SJSA1 (cell line): ENCODE measurements around the gene CPT1B. TPM values are rescaled to one million over a fixed set of nuclear protein-coding genes. Genes with fewer than 3 reads are reported as not detected.

Experiments
- DNase-seq, 2 experiments: peaks; one replicate each; pipeline ENCODE4 v3.0.0-alpha.2; 2015 to 2020; ENCODE audit warnings: low spot score in 2 of 2, low read depth in 1 of 2
- H3K27ac ChIP-seq: fragments of 250-450 bp; sonication (Bioruptor Pico); 2 replicates; pipeline ENCODE4 v1.5.1; 2020; ENCODE audit warnings: mild to moderate bottlenecking, moderate library complexity
- H3K27me3 ChIP-seq: fragments of 250-450 bp; sonication (Bioruptor Pico); replicated peaks from 2 replicates; pipeline ENCODE4 v1.5.1; 2020; ENCODE audit warnings: mild to moderate bottlenecking, moderate library complexity
- H3K36me3 ChIP-seq: fragments of 250-450 bp; sonication (Bioruptor Pico); 2 replicates; pipeline ENCODE4 v1.5.1; 2020; ENCODE audit warnings: mild to moderate bottlenecking
- H3K4me1 ChIP-seq: fragments of 250-450 bp; sonication (Bioruptor Pico); replicated peaks from 2 replicates; pipeline ENCODE4 v1.6.1; 2021; ENCODE audit warnings: mild to moderate bottlenecking
- H3K4me3 ChIP-seq: fragments of 250-450 bp; sonication (Bioruptor Pico); 2 replicates; pipeline ENCODE4 v1.5.1; 2020; ENCODE audit warnings: mild to moderate bottlenecking
- H3K9me3 ChIP-seq: fragments of 250-450 bp; sonication (Bioruptor Pico); replicated peaks from 2 replicates; pipeline ENCODE4 v1.5.1; 2020; ENCODE audit warnings: mild to moderate bottlenecking
- total RNA-seq: library from RNA; depleted of rRNA; stranded (reverse); fragments of >200 nt; shearing (Covaris generic); gene quantifications from 2 replicates; pipeline ENCODE4 v1.2.3, GENCODE V29; 2014

Gene CPT1B
- total RNA-seq, 1 experiment from 2014 or later = 1.7 TPM

GRCh38 chr22:50562523-50563412 lies 15.5 kb downstream of the CPT1B start, which contains the start of gene SYCE3:
SYCE3 (minus strand) TSS chr22:50562919; CDS start chr22:50556405, 6,514 bp downstream.
- peak; percentile 96 to 97 for DNase-seq

GRCh38 chr22:50561401-50562358 lies 16.5 kb downstream of the CPT1B start:
- DNase-seq = no peak
- H3K4me3 ChIP-seq = no peak overlapping the region
- no peaks in the 10 kb centered on the region for H3K9me3 ChIP-seq
- no peaks in the 10 kb centered on the region for H3K36me3 ChIP-seq
- peaks cover 7% of the 10 kb centered on the region for H3K4me1 ChIP-seq
- no peaks in the 10 kb centered on the region for H3K27me3 ChIP-seq
- no peak overlapping the region for H3K27ac ChIP-seq

More at GRCh38 chr22:50562523-50563412, 15.5 kb downstream of the CPT1B start, which contains the start of gene SYCE3:
- Histone ChIP-seq H3K4me3 (peak within 1 kb of the TSS; percentile 42), H3K4me1 (peaks cover 7% of the 10 kb centered on the region), H3K9me3 (no peaks in the 10 kb centered on the region), H3K36me3 (no peaks in the 10 kb centered on the region), H3K27me3 (no peaks in the 10 kb centered on the region), H3K27ac (no peak within 1 kb of the TSS)

GRCh38 chr22:50560034-50560433 lies 18.2 kb downstream of the CPT1B start:
- no peaks in the 10 kb centered on the region for H3K9me3 ChIP-seq
- peaks cover 7% of the 10 kb centered on the region for H3K4me1 ChIP-seq
- no peak for DNase-seq
- H3K36me3 ChIP-seq = no peaks in the 10 kb centered on the region
- H3K27ac ChIP-seq = no peak overlapping the region
- no peak overlapping the region for H3K4me3 ChIP-seq
- H3K27me3 ChIP-seq = no peaks in the 10 kb centered on the region

GRCh38 chr22:50556703-50557102 lies 21.5 kb downstream of the CPT1B start:
- no peaks in the 10 kb centered on the region for H3K36me3 ChIP-seq
- H3K4me3 ChIP-seq = no peak overlapping the region
- no peak overlapping the region for H3K27ac ChIP-seq

GRCh38 chr22:50553310-50553709 lies 24.9 kb downstream of the CPT1B start:
- H3K27ac ChIP-seq = no peak overlapping the region
- no peaks in the 10 kb centered on the region for H3K4me1 ChIP-seq
- no peaks in the 10 kb centered on the region for H3K36me3 ChIP-seq
- H3K9me3 ChIP-seq = no peaks in the 10 kb centered on the region
- DNase-seq = no peak
- H3K4me3 ChIP-seq = no peak overlapping the region
- H3K27me3 ChIP-seq = no peaks in the 10 kb centered on the region

More at GRCh38 chr22:50556703-50557102, 21.5 kb downstream of the CPT1B start:
- no peak for DNase-seq
- H3K4me1 ChIP-seq = no peaks in the 10 kb centered on the region
- no peaks in the 10 kb centered on the region for H3K9me3 ChIP-seq
- no peaks in the 10 kb centered on the region for H3K27me3 ChIP-seq

GRCh38 chr22:50551160-50551752 lies 27.0 kb downstream of the CPT1B start:
- Histone ChIP-seq H3K36me3 (no peaks in the 10 kb centered on the region), H3K27me3 (no peaks in the 10 kb centered on the region), H3K4me3 (no peak overlapping the region), H3K9me3 (no peaks in the 10 kb centered on the region), H3K27ac (no peak overlapping the region), H3K4me1 (no peaks in the 10 kb centered on the region)
- DNase-seq = no peak

- DNase-seq = no peak
- Histone ChIP-seq H3K27ac (no peak overlapping the region), H3K9me3 (no peaks in the 10 kb centered on the region), H3K4me1 (no peaks in the 10 kb centered on the region), H3K36me3 (no peaks in the 10 kb centered on the region), H3K27me3 (no peaks in the 10 kb centered on the region), H3K4me3 (no peak overlapping the region)
Observed at GRCh38 chr22:50550395-50550794, 27.8 kb downstream of the CPT1B start.

- Histone ChIP-seq H3K9me3 (no peaks in the 10 kb centered on the region), H3K27ac (no peak overlapping the region), H3K4me1 (no peaks in the 10 kb centered on the region), H3K36me3 (no peaks in the 10 kb centered on the region), H3K4me3 (no peak overlapping the region), H3K27me3 (no peaks in the 10 kb centered on the region)
- DNase-seq = no peak
Observed at GRCh38 chr22:50548921-50549790, 29.1 kb downstream of the CPT1B start.

- Histone ChIP-seq H3K36me3 (no peaks in the 10 kb centered on the region), H3K27ac (no peak overlapping the region), H3K27me3 (no peaks in the 10 kb centered on the region), H3K4me3 (no peak overlapping the region), H3K4me1 (no peaks in the 10 kb centered on the region), H3K9me3 (no peaks in the 10 kb centered on the region)
- no peak for DNase-seq
Observed at GRCh38 chr22:50548040-50548920, 29.9 kb downstream of the CPT1B start.

- Histone ChIP-seq H3K4me3 (no peak overlapping the region), H3K27me3 (no peaks in the 10 kb centered on the region), H3K27ac (no peak overlapping the region), H3K9me3 (no peaks in the 10 kb centered on the region), H3K36me3 (no peaks in the 10 kb centered on the region), H3K4me1 (no peaks in the 10 kb centered on the region)
- no peak for DNase-seq
Observed at GRCh38 chr22:50547263-50547985, 30.8 kb downstream of the CPT1B start.

GRCh38 chr22:50546326-50547262 lies 31.6 kb downstream of the CPT1B start:
- Histone ChIP-seq H3K27me3 (no peaks in the 10 kb centered on the region), H3K27ac (no peak overlapping the region), H3K4me3 (no peak overlapping the region), H3K36me3 (no peaks in the 10 kb centered on the region), H3K4me1 (peaks cover 4% of the 10 kb centered on the region; the same call in 1 of the 2 replicates), H3K9me3 (no peaks in the 10 kb centered on the region)
- DNase-seq = no peak
